HG03196 (cell line): Measurements from ENCODE around the gene INHBA.

ENCODE experiments used
- ATAC-seq: cut with Tn5 transposase; IDR thresholded peaks from one replicate; pipeline ENCODE4 v1.9.1; 2021; ENCODE audit not compliant: unreplicated experiment

Gene INHBA

GRCh38 chr7:41711283-41712064 lies 8.6 kb upstream of the INHBA start:
- no peak for ATAC-seq

- no peak for ATAC-seq
Observed at GRCh38 chr7:41710838-41711237, 7.9 kb upstream of the INHBA start.

- ATAC-seq = no peak
Observed at GRCh38 chr7:41709621-41710020, 6.7 kb upstream of the INHBA start.

GRCh38 chr7:41708581-41709358 lies 5.9 kb upstream of the INHBA start:
- ATAC-seq = no peak

- no peak for ATAC-seq
Observed at GRCh38 chr7:41706228-41706930, 3.5 kb upstream of the INHBA start.

- peak; percentile 98 for ATAC-seq
Observed at GRCh38 chr7:41705109-41705901, 2.4 kb upstream of the INHBA start.

- ATAC-seq = no peak
Observed at GRCh38 chr7:41701068-41701941, 1.6 kb downstream of the INHBA start.

- no peak for ATAC-seq
Observed at GRCh38 chr7:41700044-41700471, 2.8 kb downstream of the INHBA start.

GRCh38 chr7:41699516-41699915 lies 3.4 kb downstream of the INHBA start:
- no peak for ATAC-seq

GRCh38 chr7:41698726-41699125 lies 4.2 kb downstream of the INHBA start:
- no peak for ATAC-seq

GRCh38 chr7:41698114-41698513 lies 4.8 kb downstream of the INHBA start:
- no peak for ATAC-seq

- ATAC-seq = no peak
Observed at GRCh38 chr7:41696323-41696916, 6.5 kb downstream of the INHBA start.

GRCh38 chr7:41695661-41696322 lies 7.1 kb downstream of the INHBA start:
- no peak for ATAC-seq

GRCh38 chr7:41694495-41694894 lies 8.4 kb downstream of the INHBA start:
- ATAC-seq = no peak

- ATAC-seq = no peak
Observed at GRCh38 chr7:41693150-41693997, 9.5 kb downstream of the INHBA start.

GRCh38 chr7:41692251-41692650 lies 10.6 kb downstream of the INHBA start:
- ATAC-seq = no peak

GRCh38 chr7:41691286-41692190 lies 11.4 kb downstream of the INHBA start:
- ATAC-seq = no peak
